HL-60/S4 (cell line): ENCODE measurements around the gene RBM10.

Experiments
- in situ Hi-C: fragments of 300-500 bp; cut with MboI; formaldehyde crosslinking; loops from 2 replicates; pipeline ENCODE4 v1.14.3; 2022; ENCODE audit warnings: low sequenced_read_pairs

Gene RBM10

DNA sequence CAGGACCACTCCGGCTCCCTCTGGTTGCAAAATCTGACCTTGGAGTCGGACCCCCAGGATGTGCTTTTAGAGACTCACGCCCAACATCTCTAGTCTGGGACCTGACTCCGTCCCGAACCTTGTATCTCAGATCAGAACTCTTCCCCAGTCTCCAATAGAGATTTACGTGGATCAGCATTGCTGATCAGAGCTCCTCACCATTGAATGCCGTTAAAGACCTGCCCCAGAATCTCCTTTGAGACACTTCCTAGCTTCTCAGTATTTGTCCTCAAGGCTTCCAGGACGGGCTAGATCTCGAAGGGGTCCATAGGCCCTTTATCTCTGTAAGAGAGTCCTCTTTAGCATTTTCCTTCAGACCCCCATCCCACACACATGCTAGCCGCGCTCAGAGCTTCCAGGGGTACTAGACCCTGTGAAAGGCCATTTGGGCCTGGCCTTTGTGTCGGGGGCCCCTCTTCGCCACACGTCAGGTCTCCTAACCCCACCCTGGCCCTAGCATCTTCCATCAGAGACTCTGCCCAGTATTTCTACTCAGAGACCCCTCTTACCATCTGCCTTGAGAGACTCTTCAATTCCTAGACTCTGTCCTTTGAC lies 49.3 kb downstream of the RBM10 start:
- in situ Hi-C loops: loop anchor here (10.0 kb wide), 1 partner anchor 191 kb away; no protein-coding TSS in a partner anchor

DNA sequence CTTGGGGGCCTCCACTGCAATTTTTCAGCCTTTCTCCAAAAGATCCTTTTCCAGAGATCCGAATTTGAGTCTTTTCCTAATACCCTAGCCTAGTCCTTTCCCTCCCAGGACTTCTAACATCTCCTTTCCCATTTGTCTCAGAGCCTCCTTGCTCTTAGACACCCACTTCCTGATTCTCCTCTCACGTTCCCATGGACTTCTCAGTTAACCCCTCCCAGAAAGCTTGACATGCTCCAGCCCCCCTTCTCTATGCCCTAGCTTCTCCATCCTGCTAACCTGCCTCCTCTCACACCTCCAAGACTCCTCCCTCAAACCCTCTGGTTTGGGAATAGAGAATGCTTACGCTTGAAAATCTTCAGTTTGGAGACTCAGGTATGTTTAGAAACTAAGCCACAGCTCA lies 51.1 kb downstream of the RBM10 start:
- in situ Hi-C loops: loop anchor here (10.0 kb wide), 1 partner anchor 189 kb away; no protein-coding TSS in a partner anchor

DNA sequence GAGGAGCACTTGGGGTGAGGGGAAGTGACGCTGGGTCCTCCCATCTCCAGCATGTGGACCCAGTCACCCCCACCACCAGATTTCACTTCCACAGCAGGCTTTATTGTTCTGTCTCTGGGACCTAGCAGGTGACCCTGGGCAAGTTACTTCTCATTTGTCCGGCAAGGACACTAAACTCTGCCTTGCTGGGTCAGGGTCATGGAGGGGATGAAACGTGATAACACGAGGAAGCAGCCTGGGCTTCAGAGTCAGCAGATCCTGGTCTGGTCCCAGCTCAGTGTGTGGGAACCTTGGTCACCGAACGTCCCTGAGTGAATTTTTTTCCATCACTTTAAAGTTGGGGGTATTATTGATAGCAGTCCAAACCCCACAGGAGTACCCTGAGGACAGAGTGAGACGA lies 52.5 kb downstream of the RBM10 start:
- in situ Hi-C loops: loop anchor here (10.0 kb wide), 1 partner anchor 187 kb away; no protein-coding TSS in a partner anchor

DNA sequence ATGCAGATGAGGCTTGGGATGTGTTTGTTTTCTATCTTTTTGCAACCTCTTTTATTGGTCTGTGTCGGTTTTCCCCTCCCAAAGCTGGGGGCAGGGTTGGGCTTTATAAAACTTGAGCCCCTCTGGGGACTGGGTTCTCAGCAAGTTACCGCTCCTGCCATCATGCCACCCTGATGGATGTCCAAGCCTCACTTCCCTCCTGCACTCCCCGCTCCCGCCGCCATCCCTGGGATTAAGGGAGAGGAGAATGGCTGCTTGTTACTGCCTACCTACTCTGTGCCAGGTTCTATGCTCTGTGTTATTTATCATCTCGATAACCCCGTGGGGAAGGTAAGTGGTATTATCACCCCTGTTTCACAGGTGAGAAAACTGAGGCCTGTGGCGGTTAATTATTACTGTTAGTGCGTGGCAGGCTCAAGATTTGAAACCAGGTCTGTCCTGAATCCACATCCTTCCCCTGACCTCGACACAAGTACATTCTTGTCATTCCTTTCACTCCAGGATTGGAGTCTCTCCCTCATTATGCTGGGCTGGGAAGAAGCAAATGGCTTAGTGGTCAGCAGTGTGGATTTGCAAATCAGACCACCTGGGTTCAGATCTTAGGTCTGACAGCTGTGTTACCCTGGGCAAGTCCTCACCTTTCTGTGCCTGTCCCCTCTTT lies 53.1 kb downstream of the RBM10 start:
- in situ Hi-C loops: loop anchor here (10.0 kb wide), 1 partner anchor 187 kb away; no protein-coding TSS in a partner anchor

DNA sequence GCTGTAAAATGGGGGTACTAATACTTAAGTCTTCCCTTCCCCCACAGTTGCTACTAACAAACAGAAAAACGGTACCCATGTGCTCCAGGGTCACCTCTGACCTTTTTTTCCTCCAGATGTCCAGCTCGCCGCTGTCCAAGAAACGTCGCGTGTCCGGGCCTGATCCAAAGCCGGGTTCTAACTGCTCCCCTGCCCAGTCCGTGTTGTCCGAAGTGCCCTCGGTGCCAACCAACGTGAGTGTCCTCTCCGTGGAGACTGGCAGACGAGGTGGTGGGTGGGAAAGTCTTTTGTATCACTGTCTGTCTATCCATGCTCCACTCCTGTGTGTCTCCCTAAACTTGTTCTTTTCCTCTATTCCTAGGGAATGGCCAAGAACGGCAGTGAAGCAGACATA lies 53.7 kb downstream of the RBM10 start:
- in situ Hi-C loops: loop anchor here (10.0 kb wide), 1 partner anchor 186 kb away; no protein-coding TSS in a partner anchor

DNA sequence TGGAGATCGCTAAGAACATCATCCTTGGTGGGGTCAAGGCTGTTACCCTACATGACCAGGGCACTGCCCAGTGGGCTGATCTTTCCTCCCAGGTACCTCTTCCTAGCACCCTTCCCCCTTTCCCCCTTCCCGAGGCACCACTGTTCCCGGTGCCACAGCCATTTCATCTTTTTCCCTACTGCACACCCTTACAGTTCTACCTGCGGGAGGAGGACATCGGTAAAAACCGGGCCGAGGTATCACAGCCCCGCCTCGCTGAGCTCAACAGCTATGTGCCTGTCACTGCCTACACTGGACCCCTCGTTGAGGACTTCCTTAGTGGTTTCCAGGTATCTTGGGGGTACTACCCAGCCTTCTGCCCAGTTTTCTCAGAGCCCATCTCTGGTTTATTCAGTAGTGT lies 54.3 kb downstream of the RBM10 start:
- in situ Hi-C loops: loop anchor here (10.0 kb wide), 1 partner anchor 186 kb away; no protein-coding TSS in a partner anchor

DNA sequence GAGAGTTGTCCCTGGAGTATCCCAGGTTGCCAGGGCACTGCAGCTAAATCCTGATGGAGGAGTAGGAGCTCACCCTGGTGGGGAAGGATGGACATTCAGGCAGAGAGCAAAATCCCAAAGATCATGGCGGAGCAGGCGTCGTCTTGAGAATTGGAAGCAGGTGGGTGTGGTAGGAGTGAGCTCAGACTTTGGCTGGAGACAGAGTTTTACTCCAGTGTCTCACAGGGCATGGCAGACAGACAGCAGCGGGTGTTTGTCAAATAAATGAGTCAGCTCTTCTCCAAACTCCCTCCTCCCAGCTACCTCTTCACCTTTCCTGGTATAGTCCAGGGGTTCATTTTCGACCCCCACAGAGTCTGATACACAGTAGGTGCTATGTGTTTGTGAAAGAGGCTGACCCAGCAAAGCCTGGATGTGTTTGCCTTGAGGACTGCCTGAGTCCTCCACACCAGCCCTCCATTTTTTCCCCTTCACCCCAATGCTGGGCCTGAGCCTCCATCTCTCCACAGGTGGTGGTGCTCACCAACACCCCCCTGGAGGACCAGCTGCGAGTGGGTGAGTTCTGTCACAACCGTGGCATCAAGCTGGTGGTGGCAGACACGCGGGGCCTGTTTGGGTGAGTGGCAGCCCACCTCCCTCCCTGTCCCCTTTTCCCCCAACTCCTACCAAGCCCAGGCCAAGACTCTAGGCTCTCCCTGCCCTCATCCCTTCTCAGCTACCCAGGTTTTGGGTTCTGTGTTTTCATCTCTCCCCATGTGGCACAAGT lies 55.5 kb downstream of the RBM10 start:
- in situ Hi-C loops: loop anchor here (25.0 kb wide), 1 partner anchor 312 kb away; no protein-coding TSS in a partner anchor

DNA sequence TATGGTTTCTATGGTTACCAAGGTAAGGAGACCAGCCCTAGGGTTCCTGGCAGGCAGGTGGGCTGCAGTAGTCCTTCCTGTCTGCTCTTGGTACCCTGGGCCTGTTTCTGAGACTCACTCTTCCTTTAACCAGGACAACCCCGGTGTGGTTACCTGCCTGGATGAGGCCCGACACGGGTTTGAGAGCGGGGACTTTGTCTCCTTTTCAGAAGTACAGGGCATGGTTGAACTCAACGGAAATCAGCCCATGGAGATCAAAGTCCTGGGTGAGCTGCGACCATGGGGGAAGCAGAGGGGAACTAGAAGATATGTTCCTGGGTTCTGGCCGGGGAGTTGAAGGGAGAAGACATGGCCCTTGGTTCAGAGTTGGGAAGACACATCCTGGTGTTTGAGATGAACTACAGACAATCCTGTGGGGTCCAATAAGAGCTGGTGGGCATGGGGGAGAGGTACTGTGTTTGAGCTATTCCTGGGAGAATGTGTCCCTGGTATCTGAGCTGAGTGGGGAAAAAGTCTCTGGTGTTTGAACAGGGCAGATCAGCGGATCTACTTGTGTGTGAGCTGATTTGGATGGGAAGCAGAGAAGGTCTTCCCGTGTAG lies 56.4 kb downstream of the RBM10 start:
- in situ Hi-C loops: loop anchor here (25.0 kb wide), 1 partner anchor 311 kb away; no protein-coding TSS in a partner anchor

DNA sequence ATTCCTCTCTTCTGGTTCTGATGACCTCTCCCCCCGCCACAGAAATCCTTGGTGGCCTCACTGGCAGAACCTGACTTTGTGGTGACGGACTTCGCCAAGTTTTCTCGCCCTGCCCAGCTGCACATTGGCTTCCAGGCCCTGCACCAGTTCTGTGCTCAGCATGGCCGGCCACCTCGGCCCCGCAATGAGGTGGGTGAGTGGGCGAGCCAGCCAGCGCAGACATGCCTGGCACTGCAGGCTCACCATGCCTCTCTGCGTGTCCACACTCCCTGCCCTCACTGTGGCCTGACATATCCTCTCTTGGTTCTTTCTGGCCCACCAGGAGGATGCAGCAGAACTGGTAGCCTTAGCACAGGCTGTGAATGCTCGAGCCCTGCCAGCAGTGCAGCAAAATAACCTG lies 57.3 kb downstream of the RBM10 start:
- in situ Hi-C loops: loop anchor here (25.0 kb wide), 1 partner anchor 310 kb away; no protein-coding TSS in a partner anchor

DNA sequence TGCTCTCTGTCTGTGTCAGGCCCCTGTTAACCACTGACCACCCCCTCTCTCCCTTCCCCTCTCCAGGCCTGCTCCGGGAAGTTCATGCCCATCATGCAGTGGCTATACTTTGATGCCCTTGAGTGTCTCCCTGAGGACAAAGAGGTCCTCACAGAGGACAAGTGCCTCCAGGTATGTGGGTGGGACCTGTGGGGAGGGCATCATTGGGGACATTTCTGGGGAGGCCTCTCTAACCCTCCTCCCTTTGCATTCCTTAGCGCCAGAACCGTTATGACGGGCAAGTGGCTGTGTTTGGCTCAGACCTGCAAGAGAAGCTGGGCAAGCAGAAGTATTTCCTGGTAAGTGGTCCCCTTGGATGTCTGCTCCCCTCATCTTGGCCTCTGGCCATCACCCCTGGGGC lies 57.9 kb downstream of the RBM10 start:
- in situ Hi-C loops: loop anchor here (25.0 kb wide), 1 partner anchor 309 kb away; no protein-coding TSS in a partner anchor

DNA sequence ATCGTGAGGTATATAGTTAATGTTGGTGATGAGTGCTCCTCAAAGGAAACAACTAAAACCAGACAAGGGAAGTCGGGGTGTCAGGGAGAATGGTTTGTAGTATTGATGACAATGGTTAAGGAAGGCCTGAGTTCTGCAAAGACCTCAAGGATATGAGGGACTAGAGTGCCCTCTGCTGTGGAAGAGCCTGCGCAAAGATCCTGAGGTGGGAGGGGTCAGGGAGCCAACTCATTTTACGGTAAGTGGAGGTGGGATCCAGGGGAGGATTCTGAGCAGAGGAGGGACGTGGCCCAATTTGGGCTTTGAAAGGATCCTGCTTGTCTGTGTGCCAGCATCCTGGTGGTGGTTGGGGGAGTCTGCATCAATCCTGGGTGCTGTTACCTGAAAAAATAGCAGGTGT lies 59.9 kb downstream of the RBM10 start:
- in situ Hi-C loops: loop anchor here (25.0 kb wide), 1 partner anchor 307 kb away; no protein-coding TSS in a partner anchor

DNA sequence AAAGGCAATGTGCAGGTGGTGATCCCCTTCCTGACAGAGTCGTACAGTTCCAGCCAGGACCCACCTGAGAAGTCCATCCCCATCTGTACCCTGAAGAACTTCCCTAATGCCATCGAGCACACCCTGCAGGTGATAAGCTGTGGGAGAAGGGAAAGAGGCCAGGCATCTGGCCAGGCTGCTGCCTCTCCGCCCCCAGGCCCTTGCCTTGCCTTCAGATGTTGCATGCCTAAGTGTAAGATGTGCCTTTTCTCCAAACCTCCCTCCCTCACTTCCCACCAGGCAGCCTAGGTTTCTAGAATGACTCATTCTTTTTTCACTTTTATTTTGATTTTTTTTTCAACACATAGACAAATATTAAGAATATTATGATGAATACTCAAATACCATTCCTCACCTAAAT lies 61.3 kb downstream of the RBM10 start:
- in situ Hi-C loops: loop anchor here (25.0 kb wide), 1 partner anchor 306 kb away; no protein-coding TSS in a partner anchor

DNA sequence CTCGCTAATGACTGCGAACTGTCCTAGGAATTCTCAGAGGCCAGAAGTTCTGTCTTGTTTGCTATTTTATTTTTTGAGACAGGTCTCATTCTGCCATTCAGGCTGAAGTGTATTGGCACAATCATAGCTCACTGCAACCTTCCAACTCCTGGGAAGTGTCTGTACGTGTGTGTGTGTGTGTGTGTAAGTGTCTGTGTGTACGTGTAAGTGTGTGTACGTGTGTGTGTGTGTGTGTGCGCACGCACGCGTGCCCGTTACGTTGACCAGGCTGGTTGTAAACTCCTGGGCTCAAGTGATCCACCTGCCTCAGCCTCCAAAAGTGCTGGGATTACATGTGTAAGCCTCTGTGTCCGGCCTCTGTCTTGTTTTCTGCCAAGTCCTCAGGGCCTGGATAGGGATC lies 63.1 kb downstream of the RBM10 start:
- in situ Hi-C loops: loop anchor here (25.0 kb wide), 1 partner anchor 304 kb away; no protein-coding TSS in a partner anchor

DNA sequence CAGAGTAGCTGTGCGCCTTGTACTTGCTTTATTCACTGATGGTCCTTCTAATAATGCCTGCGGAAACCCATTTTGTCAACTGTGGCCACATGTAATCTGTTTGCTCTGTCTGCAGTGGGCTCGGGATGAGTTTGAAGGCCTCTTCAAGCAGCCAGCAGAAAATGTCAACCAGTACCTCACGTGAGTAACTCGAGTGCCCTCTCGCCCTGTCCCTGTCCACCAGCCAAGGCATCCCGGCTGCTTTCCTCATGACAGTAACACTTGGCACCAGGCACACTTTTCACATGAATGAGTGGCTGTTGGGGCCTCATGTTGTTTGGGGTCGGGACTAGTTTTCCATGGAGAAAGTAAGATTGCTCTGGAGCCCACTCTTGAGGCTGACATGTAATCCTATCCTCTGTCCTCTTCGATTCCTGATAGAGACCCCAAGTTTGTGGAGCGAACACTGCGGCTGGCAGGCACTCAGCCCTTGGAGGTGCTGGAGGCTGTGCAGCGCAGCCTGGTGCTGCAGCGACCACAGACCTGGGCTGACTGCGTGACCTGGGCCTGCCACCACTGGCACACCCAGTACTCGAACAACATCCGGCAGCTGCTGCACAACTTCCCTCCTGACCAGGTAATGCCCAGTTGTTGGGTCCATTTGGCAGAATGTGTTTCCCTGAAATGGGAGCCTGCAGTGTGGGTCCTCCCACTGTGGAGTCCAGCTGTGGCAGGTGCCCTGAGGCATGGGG lies 64.7 kb downstream of the RBM10 start:
- in situ Hi-C loops: loop anchor here (25.0 kb wide), 1 partner anchor 303 kb away; no protein-coding TSS in a partner anchor

DNA sequence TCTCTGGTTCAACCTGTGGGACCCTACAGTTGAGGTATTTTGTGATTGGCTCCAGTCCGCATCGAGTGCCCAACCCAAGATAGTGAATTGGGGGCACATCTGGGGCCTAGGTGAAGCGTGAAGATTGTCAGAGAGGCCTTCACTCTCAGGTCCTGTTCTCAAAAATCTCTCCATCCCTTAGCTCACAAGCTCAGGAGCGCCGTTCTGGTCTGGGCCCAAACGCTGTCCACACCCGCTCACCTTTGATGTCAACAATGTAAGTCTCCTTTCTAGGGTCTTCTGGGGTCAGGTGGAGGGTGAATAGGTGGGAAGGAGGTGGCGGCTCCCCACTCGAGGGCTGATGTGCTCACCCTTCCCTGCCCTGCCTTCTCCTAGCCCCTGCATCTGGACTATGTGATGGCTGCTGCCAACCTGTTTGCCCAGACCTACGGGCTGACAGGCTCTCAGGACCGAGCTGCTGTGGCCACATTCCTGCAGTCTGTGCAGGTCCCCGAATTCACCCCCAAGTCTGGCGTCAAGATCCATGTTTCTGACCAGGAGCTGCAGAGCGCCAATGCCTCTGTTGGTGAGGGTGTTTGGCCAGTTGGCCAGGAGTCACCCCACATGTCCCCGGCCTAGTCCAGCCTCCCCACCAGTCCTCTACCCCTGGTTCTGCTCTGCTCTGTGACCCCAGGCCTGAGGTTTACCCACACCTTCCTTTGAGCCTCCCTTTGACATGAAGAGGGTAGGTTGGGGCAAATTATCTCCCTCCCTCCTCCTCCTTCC lies 65.8 kb downstream of the RBM10 start:
- in situ Hi-C loops: loop anchor here (25.0 kb wide), 1 partner anchor 301 kb away; no protein-coding TSS in a partner anchor

DNA sequence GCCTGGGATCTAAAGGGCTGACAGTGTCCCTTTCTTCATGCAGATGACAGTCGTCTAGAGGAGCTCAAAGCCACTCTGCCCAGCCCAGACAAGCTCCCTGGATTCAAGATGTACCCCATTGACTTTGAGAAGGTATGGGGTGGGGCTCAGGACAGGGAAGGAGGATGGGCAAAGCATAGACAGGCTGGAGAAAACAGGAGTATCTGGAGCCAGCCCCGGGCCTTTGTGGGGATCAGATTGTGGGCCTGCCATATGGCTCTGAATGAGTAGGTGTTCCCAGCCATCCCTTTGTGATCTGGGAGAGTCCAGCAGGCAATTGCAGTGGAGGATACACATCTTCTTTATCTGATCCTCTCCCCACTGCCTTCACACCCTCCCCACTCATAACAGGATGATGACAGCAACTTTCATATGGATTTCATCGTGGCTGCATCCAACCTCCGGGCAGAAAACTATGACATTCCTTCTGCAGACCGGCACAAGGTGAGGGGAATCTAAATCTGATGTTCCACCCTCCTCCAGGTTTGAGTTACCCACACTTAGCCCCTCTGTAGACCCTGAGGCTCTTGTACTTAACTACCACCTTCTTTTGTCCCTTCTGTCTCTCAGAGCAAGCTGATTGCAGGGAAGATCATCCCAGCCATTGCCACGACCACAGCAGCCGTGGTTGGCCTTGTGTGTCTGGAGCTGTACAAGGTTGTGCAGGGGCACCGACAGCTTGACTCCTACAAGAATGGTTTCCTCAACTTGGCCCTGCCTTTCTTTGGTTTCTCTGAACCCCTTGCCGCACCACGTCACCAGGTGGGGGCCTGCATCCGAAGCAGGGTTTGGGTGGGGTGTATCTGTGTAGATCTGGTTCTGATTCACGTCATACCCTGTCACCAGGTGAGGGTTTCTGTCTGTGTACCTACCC lies 67.6 kb downstream of the RBM10 start:
- in situ Hi-C loops: loop anchor here (25.0 kb wide), 1 partner anchor 300 kb away; no protein-coding TSS in a partner anchor

DNA sequence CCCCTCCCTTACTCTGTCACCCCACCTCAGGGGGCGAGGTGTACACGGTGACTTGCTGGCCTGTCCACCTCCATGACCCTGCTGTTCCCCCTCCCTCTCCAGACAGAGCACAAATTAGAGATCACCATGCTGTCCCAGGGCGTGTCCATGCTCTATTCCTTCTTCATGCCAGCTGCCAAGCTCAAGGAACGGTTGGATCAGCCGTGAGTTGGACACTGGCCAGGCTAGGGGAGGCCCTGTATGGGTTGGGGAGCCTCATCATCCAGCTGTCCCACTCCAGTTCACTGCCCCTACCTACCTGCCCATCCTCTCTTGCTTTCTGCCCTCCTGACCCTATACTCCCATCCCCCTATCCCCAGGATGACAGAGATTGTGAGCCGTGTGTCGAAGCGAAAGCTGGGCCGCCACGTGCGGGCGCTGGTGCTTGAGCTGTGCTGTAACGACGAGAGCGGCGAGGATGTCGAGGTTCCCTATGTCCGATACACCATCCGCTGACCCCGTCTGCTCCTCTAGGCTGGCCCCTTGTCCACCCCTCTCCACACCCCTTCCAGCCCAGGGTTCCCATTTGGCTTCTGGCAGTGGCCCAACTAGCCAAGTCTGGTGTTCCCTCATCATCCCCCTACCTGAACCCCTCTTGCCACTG lies 69.5 kb downstream of the RBM10 start:
- in situ Hi-C loops: loop anchor here (25.0 kb wide), 1 partner anchor 298 kb away; no protein-coding TSS in a partner anchor
